ENCODE results near the gene C1QTNF8. TPM values are rescaled to one million over a fixed set of nuclear protein-coding genes. Genes with fewer than 3 reads are reported as not detected.

Gene C1QTNF8
- total RNA-seq, 1 experiment from 2014 or later = not detected

DNA sequence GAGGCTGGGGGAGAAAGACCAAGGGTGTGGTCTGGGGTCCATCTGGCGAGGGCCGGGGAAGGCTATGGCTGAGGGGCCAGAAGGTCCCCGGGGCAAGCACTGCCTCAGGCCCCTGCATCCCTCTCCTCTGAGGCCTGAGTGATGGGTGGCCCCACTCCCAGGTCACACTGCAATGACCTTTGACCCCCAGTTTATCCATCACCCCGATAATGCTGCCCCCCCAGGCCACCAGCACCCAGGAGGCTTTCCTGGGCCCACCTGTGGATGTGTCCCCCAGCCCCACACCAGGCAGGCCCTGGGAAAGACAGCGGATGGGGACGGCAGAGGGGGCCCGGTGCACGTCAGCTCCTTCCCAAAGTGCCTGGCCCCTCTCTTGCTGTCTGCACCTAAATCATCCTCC is 34.3 kb upstream of the C1QTNF8 start:
- H3K4me2 ChIP-seq (ENCODE audit: insufficient read depth, insufficient read length, low read length) = no peak overlapping the region
- H3K9ac ChIP-seq (ENCODE audit: extremely low read depth, insufficient read length, low read length) = no peak overlapping the region
- no peaks in the 10 kb centered on the region for H3K23me2 ChIP-seq (ENCODE audit: insufficient read length, low read depth, low read length, poor library complexity, severe bottlenecking)
- H3K27me3 ChIP-seq (ENCODE audit: insufficient read depth, low read length) = no peaks in the 10 kb centered on the region
- no peak overlapping the region for H2BK15ac ChIP-seq (ENCODE audit: low read depth, low read length)
- H3K9me3 ChIP-seq (ENCODE audit: control insufficient read depth, low read depth, low read length) = no peaks in the 10 kb centered on the region
- no peak overlapping the region for H2BK12ac ChIP-seq (ENCODE audit: insufficient read length, low read depth, low read length)
- no peak overlapping the region for H3K23ac ChIP-seq (ENCODE audit: insufficient read length, low read depth, low read length)
- no peak overlapping the region for H4K5ac ChIP-seq (ENCODE audit: insufficient read length, low read depth, low read length)
- no peak overlapping the region for H2AFZ ChIP-seq (ENCODE audit: low read length)
- no peak overlapping the region for H2AK5ac ChIP-seq (ENCODE audit: insufficient read length, low read length)
- H2BK20ac ChIP-seq (ENCODE audit: low read depth, low read length, poor library complexity, severe bottlenecking) = no peak overlapping the region
- H3K27ac ChIP-seq (ENCODE audit: insufficient read length, low read depth, low read length) = no peak overlapping the region
- no peak overlapping the region for H2BK5ac ChIP-seq (ENCODE audit: insufficient read length, low read length)
- no peak overlapping the region for H3T11ph ChIP-seq (ENCODE audit: low read length)
- H3K4me1 ChIP-seq (ENCODE audit: insufficient read depth, low read length) = no peaks in the 10 kb centered on the region
- no peak overlapping the region for H4K8ac ChIP-seq (replicated peaks; ENCODE audit: insufficient read length, low read depth, low read length)
- no peaks in the 10 kb centered on the region for H3K79me1 ChIP-seq (ENCODE audit: insufficient read depth, low read depth, low read length, poor library complexity, severe bottlenecking)
- no peak overlapping the region for H3K4me3 Mint-ChIP-seq
- no peaks in the 10 kb centered on the region for H4K20me1 ChIP-seq (ENCODE audit: control insufficient read depth, insufficient read depth, insufficient read length)
- H3K9me3 Mint-ChIP-seq = no peaks in the 10 kb centered on the region
- H3K4ac ChIP-seq (ENCODE audit: low read depth, low read length) = no peak overlapping the region
- H3K27ac Mint-ChIP-seq = no peak overlapping the region; a peak in 1 of 7 replicates
- H3K27me3 Mint-ChIP-seq (ENCODE audit: low read depth) = peaks cover 3% of the 10 kb centered on the region
- no CpG with 5 or more reads among the region's 8 CpGs for WGBS (ENCODE audit: extremely low coverage, insufficient read length, low lambda C conversion rate)
- DNase-seq = no peak
- no peak overlapping the region for H3K56ac ChIP-seq (ENCODE audit: insufficient read length, low read depth, low read length)
- H3K18ac ChIP-seq (ENCODE audit: insufficient read length, low read depth, low read length) = no peak overlapping the region
- no peak overlapping the region for H3K14ac ChIP-seq (ENCODE audit: insufficient read depth, low read length)
- peaks cover 0 to 7% of the 10 kb centered on the region in 2 experiments; a peak in 1 of 4 replicates for H3K4me1 Mint-ChIP-seq
- H2BK120ac ChIP-seq (ENCODE audit: low read depth, low read length, poor library complexity, severe bottlenecking) = no peak overlapping the region
- no peaks in the 10 kb centered on the region for H3K36me3 Mint-ChIP-seq (ENCODE audit: insufficient read depth in 1 of 3, low read depth in 3 of 3)
- no peak overlapping the region for H4K91ac ChIP-seq (ENCODE audit: insufficient read length, low read depth, low read length)
- TF ChIP-seq, protein P1, sequence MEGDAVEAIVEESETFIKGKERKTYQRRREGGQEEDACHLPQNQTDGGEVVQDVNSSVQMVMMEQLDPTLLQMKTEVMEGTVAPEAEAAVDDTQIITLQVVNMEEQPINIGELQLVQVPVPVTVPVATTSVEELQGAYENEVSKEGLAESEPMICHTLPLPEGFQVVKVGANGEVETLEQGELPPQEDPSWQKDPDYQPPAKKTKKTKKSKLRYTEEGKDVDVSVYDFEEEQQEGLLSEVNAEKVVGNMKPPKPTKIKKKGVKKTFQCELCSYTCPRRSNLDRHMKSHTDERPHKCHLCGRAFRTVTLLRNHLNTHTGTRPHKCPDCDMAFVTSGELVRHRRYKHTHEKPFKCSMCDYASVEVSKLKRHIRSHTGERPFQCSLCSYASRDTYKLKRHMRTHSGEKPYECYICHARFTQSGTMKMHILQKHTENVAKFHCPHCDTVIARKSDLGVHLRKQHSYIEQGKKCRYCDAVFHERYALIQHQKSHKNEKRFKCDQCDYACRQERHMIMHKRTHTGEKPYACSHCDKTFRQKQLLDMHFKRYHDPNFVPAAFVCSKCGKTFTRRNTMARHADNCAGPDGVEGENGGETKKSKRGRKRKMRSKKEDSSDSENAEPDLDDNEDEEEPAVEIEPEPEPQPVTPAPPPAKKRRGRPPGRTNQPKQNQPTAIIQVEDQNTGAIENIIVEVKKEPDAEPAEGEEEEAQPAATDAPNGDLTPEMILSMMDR (conservative IDR thresholded peaks at IDR 0.05) = no peak
- H3K79me2 ChIP-seq (ENCODE audit: insufficient read depth, low read length) = no peaks in the 10 kb centered on the region
